AG10803 (cell line): ENCODE measurements around the gene NRAP.
A peak's percentile ranks its signal among the peaks of the same experiment; 100 is the strongest.

Experiments
- DNase-seq: peaks from one replicate; pipeline ENCODE4 v3.0.0; 2010; ENCODE audit warnings: low read depth
- H3K4me3 ChIP-seq: 2 replicates; pipeline ENCODE4 v1.5.1; 2011; ENCODE audit warnings: mild to moderate bottlenecking, low read length, control low read depth
- CTCF ChIP-seq: conservative IDR thresholded peaks from 2 replicates; pipeline ENCODE4 v1.5.1; 2011; ENCODE audit warnings: mild to moderate bottlenecking, low read length, control low read depth, inconsistent platforms

The NRAP gene

DNA sequence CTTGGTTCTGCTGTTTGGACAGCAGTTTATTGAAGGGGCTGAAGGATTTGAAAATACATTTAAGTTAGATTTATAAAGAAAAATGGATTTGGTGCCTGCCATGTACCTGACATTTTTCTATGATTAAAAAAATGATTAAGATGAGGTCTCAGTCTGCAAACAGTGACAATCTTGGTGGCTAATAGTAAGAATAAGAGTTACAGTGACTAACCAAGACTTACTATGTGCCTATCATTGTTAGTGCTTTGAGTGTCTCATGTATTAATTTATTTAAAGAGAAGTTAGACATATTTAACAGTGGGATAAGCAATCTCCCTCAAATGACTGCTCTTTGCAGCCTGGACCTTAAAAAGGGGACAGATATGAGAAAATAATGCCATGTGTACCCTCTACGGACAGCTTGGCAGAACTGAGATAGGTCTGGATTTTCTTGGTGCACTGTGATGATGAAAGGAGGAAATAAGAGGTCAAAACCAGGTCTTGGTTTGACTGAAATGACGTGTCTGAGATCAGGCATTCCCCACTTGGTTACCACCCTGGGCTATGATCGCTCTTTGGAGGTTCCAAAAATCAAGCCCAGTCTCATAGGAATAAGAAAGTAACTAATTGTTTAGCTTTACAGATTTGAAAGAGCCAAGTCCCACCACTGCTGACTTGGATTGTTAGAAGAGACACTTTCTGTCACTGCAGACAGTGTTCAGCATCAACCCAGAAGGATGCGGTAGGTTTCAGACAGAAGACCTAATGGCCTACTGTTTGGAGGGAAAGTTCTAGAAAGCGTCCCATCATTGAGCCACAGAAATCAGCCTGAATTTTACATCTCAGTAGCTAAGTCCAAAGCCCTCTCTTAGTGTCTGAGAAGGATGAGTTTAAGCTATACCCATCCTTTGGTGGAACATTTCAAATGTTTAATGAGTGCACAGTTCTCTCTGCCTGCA is 18.0 kb upstream of the NRAP start:
- DNase-seq = peak; percentile 5
- no peak for TF ChIP-seq CTCF
- H3K4me3 ChIP-seq = no peak overlapping the region

DNA sequence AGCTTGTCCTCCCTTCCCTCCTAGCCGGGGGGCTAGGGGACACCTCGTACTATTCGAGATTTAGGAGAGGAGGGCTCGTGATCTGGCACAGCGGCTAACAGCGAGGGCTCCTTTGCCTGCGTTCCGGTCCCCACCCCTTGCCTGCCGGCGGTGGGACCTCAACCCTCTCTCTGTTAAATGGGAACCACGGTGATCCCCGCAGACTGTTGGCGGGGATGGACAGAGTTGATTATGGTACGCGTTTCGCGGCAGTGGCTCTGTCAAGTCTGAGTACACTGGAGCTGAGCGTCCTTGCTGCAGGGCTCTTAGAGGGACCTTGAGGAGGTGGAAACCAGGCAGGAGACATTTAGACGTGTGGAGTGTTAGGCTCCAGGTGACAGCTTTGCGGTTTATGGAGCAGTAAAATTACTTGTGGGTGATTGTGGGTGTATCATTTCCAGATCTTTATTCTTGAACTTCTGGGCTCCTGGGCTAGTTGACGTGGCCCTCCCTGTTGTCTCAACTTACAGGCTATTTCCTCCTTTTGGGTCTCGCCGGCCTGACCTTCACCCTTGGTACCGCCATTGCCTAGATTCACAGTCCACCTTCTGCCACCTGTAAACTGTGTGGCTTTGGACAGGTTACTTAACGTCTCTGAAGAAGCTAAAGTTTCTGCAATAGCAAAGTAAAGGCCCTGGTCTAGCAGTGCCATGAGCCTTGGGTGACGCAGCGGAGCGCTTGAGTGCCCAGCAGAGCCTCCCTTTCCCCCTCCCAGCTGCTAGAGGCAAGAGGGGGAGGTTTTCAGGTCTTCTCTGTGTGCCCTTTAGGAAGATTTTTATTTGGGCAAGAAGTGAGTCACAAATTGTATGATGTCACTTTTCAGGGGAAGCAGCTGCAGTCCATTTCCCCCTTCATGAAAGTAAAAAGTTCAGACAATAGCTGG is 16.6 kb upstream of the NRAP start:
- DNase-seq = peak; percentile 65
- TF ChIP-seq CTCF = no peak
- peak overlapping the region; percentile 99 for H3K4me3 ChIP-seq

- DNase-seq = peak; percentile 65
These were observed 15.8 kb upstream of the NRAP start, which contains the start of gene CASP7 for GRCh38 chr10:113679463-113680189. Gene CASP7 (plus strand): TSS chr10:113679912. CDS start chr10:113697494, 17,582 bp downstream.

GRCh38 chr10:113666682-113667252 is 2.9 kb upstream of the NRAP start:
- DNase-seq = peak; percentile 24
- no peak overlapping the region for H3K4me3 ChIP-seq
- no peak for TF ChIP-seq CTCF

More at GRCh38 chr10:113679463-113680189, 15.8 kb upstream of the NRAP start, which contains the start of gene CASP7:
- TF ChIP-seq CTCF = no peak; the same call in 1 of the 2 replicates
- H3K4me3 ChIP-seq = peak within 1 kb of the TSS; percentile 99

DNA sequence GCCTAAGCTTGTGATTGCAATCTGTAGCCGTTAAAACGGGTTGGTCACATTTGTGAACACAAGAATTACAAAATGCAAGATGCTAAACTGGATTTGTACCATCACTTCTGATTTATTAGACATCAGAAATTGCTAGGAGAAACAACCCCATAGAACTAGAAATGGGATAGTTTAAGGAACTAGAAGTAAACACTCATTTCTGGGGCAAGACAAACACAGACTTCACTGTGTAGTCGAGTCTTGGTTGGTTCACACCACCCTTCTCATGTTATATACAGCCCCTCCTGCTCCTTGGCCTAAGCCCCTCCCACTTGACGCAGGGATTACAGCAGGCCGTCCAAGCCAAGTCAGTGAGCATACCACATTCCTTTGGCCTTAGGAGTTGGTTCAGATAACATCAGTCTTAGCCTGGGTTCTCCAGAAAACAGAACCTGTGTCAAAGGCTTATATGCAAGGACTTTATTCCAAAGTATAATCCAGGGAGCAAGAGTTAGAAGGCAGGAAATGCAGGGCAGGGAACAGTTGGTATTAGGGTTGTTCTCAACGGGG is 2.0 kb upstream of the NRAP start:
- no peak overlapping the region for H3K4me3 ChIP-seq
- TF ChIP-seq CTCF = no peak
- DNase-seq = peak; percentile 81

- TF ChIP-seq CTCF = no peak
- DNase-seq = no peak
- no peak overlapping the region for H3K4me3 ChIP-seq
These were observed 1.5 kb upstream of the NRAP start for GRCh38 chr10:113665352-113665751.
